ENCODE measurements around the gene SUSD1. TPM values are rescaled to one million over a fixed set of nuclear protein-coding genes. Genes with fewer than 3 reads are reported as not detected.

The SUSD1 gene
- total and polyA plus RNA-seq, 9 of the 15 experiments (the other 6 are each of a cell fraction or from before 2014, with no cell fraction given) = 10.9 to 44.4 (median 36.1) TPM

GRCh38 chr9:112174222-112174964, 704 bp downstream of the SUSD1 start (continued):
- TF ChIP-seq TBP (optimal IDR thresholded peaks at IDR 0.05; ENCODE audit: low read depth, low read length) (no peak), C11orf30 (IDR thresholded peaks at IDR 0.05; ENCODE audit: low read depth) (no peak), FOXK1 (CRISPR knock-in tag; IDR thresholded peaks at IDR 0.05; ENCODE audit: borderline replicate concordance) (no peak), E2F3 (CRISPR knock-in tag; IDR thresholded peaks at IDR 0.05) (no peak), TAF9B (IDR thresholded peaks at IDR 0.05; ENCODE audit: partially characterized antibody) (no peak), LCOR (CRISPR knock-in tag; IDR thresholded peaks at IDR 0.05) (peak; percentile 76; the same call in 1 of the 2 replicates), FIP1L1 (IDR thresholded peaks at IDR 0.05; ENCODE audit: low read depth, low read length, poor library complexity, severe bottlenecking) (no peak), PTRF (tag; IDR thresholded peaks at IDR 0.05) (no peak), ZNF253 (CRISPR knock-in tag; conservative IDR thresholded peaks at IDR 0.05) (no peak), KLF16 (IDR thresholded peaks at IDR 0.05) (no peak), ZNF668 (CRISPR knock-in tag; IDR thresholded peaks at IDR 0.05) (no peak), SAP30 (IDR thresholded peaks at IDR 0.05; ENCODE audit: borderline replicate concordance, insufficient read depth, low read depth, low read length, poor library complexity, severe bottlenecking) (no peak), ZNF197 (CRISPR knock-in tag; IDR thresholded peaks at IDR 0.05; ENCODE audit: low read depth) (no peak; the same call in 1 of the 2 replicates), WHSC1 (IDR thresholded peaks at IDR 0.05; ENCODE audit: low read length) (no peak), CTCFL (IDR thresholded peaks at IDR 0.05; ENCODE audit: borderline replicate concordance, insufficient read depth, low read depth, low read length, poor library complexity, severe bottlenecking) (no peak), CEBPB (tag; IDR thresholded peaks at IDR 0.05) (no peak), ZNF766 (CRISPR knock-in tag; conservative IDR thresholded peaks at IDR 0.05) (0 out of 2 replicates have a peak, but pooled peaks have one; percentile 14)
- TF ChIP-seq, protein P1, sequence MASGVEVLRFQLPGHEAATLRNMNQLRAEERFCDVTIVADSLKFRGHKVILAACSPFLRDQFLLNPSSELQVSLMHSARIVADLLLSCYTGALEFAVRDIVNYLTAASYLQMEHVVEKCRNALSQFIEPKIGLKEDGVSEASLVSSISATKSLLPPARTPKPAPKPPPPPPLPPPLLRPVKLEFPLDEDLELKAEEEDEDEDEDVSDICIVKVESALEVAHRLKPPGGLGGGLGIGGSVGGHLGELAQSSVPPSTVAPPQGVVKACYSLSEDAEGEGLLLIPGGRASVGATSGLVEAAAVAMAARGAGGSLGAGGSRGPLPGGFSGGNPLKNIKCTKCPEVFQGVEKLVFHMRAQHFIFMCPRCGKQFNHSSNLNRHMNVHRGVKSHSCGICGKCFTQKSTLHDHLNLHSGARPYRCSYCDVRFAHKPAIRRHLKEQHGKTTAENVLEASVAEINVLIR (CRISPR knock-in tag; IDR thresholded peaks at IDR 0.05) = 0 out of 2 replicates have a peak, but pooled peaks have one; percentile 28
- TF ChIP-seq, protein P2, sequence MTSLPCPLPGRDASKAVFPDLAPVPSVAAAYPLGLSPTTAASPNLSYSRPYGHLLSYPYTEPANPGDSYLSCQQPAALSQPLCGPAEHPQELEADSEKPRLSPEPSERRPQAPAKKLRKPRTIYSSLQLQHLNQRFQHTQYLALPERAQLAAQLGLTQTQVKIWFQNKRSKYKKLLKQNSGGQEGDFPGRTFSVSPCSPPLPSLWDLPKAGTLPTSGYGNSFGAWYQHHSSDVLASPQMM (CRISPR knock-in tag; IDR thresholded peaks at IDR 0.05) = no peak
- TF ChIP-seq, protein P3, sequence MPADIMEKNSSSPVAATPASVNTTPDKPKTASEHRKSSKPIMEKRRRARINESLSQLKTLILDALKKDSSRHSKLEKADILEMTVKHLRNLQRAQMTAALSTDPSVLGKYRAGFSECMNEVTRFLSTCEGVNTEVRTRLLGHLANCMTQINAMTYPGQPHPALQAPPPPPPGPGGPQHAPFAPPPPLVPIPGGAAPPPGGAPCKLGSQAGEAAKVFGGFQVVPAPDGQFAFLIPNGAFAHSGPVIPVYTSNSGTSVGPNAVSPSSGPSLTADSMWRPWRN (IDR thresholded peaks at IDR 0.05; ENCODE audit: low read depth) = 0 out of 2 replicates have a peak, but pooled peaks have one; percentile 11
- TF ChIP-seq, protein P4, sequence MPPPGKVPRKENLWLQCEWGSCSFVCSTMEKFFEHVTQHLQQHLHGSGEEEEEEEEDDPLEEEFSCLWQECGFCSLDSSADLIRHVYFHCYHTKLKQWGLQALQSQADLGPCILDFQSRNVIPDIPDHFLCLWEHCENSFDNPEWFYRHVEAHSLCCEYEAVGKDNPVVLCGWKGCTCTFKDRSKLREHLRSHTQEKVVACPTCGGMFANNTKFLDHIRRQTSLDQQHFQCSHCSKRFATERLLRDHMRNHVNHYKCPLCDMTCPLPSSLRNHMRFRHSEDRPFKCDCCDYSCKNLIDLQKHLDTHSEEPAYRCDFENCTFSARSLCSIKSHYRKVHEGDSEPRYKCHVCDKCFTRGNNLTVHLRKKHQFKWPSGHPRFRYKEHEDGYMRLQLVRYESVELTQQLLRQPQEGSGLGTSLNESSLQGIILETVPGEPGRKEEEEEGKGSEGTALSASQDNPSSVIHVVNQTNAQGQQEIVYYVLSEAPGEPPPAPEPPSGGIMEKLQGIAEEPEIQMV (tag; conservative IDR thresholded peaks at IDR 0.05; ENCODE audit: low read depth) = no peak
- TF ChIP-seq, protein P5, sequence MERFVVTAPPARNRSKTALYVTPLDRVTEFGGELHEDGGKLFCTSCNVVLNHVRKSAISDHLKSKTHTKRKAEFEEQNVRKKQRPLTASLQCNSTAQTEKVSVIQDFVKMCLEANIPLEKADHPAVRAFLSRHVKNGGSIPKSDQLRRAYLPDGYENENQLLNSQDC (CRISPR knock-in tag; IDR thresholded peaks at IDR 0.05) = no peak

All from K562 (cell line).